ENCODE data around the gene LRRFIP2.

GRCh38 chr3:37097776-37098175 lies 76.6 kb downstream of the LRRFIP2 start:
- TF ChIP-seq CTCF (IDR thresholded peaks at IDR 0.05) (no peak), POLR2AphosphoS5 (IDR thresholded peaks at IDR 0.05) (no peak)
